ENCODE data around the gene MOSMO.

GRCh38 chr16:22010902-22011301, 3.0 kb downstream of the MOSMO start:
- TF ChIP-seq CTCF (IDR thresholded peaks at IDR 0.05) (no peak), POLR2A (IDR thresholded peaks at IDR 0.05) (no peak), POLR2AphosphoS5 (IDR thresholded peaks at IDR 0.05) (no peak)
